GM12864 (cell line): ENCODE data around the gene IQSEC1.

Experiments used
- DNase-seq: peaks from one replicate; pipeline ENCODE4 v3.0.0-alpha.2; 2011; ENCODE audit warnings: low read depth
- H3K4me3 ChIP-seq: 2 replicates; pipeline ENCODE4 v1.5.1; 2011; ENCODE audit warnings: mild to moderate bottlenecking, low read depth, low read length, control low read depth
- CTCF ChIP-seq: IDR thresholded peaks from 2 replicates; pipeline ENCODE4 v1.5.1; 2011; ENCODE audit warnings: low read depth, mild to moderate bottlenecking, moderate library complexity, low read length, control low read depth, inconsistent platforms; ENCODE audit errors: missing control alignments

IQSEC1 gene

GRCh38 chr3:13073326-13074005 lies at the start of gene IQSEC1:
IQSEC1 (minus strand) TSS chr3:13073429; CDS start chr3:13073014, 415 bp downstream.
- no peak for DNase-seq
- TF ChIP-seq CTCF = no peak
- peak within 1 kb of the TSS; percentile 57 for H3K4me3 ChIP-seq

GRCh38 chr3:13122081-13123012 lies 49.1 kb upstream of the IQSEC1 start:
- H3K4me3 ChIP-seq = no peak overlapping the region
- no peak for DNase-seq
- TF ChIP-seq CTCF = no peak

- no peak for TF ChIP-seq CTCF
- H3K4me3 ChIP-seq = no peak overlapping the region
- DNase-seq = no peak
Observed at GRCh38 chr3:13121553-13122001, 48.3 kb upstream of the IQSEC1 start.

GRCh38 chr3:13120928-13121552 lies 47.8 kb upstream of the IQSEC1 start:
- TF ChIP-seq CTCF = no peak
- no peak overlapping the region for H3K4me3 ChIP-seq
- no peak for DNase-seq

GRCh38 chr3:13120289-13120927 lies 47.2 kb upstream of the IQSEC1 start:
- DNase-seq = no peak
- TF ChIP-seq CTCF = no peak
- H3K4me3 ChIP-seq = no peak overlapping the region

- no peak overlapping the region for H3K4me3 ChIP-seq
- no peak for DNase-seq
- no peak for TF ChIP-seq CTCF
Observed at GRCh38 chr3:13119471-13120220, 46.4 kb upstream of the IQSEC1 start.
